Neuronal stem cell (in vitro differentiated cells): ENCODE data around the gene KLF17.

Source experiments
- DNase-seq: peaks from one replicate; pipeline ENCODE4 v3.0.0-alpha.2; 2013; ENCODE audit warnings: low spot score
- H2AFZ ChIP-seq: one replicate; pipeline ENCODE4 v1.6.1; 2013; ENCODE audit warnings: mild to moderate bottlenecking, low read length, inconsistent platforms
- H2AK5ac ChIP-seq: 2 replicates; pipeline ENCODE4 v1.6.1; 2013; ENCODE audit warnings: low read depth, mild to moderate bottlenecking, inconsistent platforms, low read length, moderate library complexity, mixed read lengths
- H2BK120ac ChIP-seq: 2 replicates; pipeline ENCODE4 v1.6.1; 2013; ENCODE audit warnings: low read depth, mild to moderate bottlenecking, inconsistent platforms, low read length, moderate library complexity, mixed read lengths
- H2BK12ac ChIP-seq: one replicate; pipeline ENCODE4 v1.6.1; 2013; ENCODE audit warnings: low read length, inconsistent platforms
- H2BK15ac ChIP-seq: 2 replicates; pipeline ENCODE4 v1.6.1; 2013; ENCODE audit warnings: mild to moderate bottlenecking, low read length, inconsistent platforms, mixed read lengths
- H2BK5ac ChIP-seq: one replicate; pipeline ENCODE4 v1.6.1; 2013; ENCODE audit warnings: inconsistent platforms, mild to moderate bottlenecking, low read length, moderate library complexity
- H3K14ac ChIP-seq: one replicate; pipeline ENCODE4 v1.6.1; 2013; ENCODE audit warnings: low read length, inconsistent platforms
- H3K18ac ChIP-seq: 2 replicates; pipeline ENCODE4 v1.6.1; 2013; ENCODE audit warnings: low read length, inconsistent platforms
- H3K23ac ChIP-seq: 2 replicates; pipeline ENCODE4 v1.6.1; 2013; ENCODE audit warnings: low read depth, mild to moderate bottlenecking, mixed read lengths, low read length, inconsistent platforms; ENCODE audit not compliant: poor library complexity
- H3K27ac ChIP-seq: replicated peaks from 3 replicates; pipeline ENCODE4 v1.5.1; 2013; ENCODE audit warnings: low read length, inconsistent platforms
- H3K27me3 ChIP-seq, 3 experiments: 2 replicates each; pipeline ENCODE4 v1.6.1; 2013; ENCODE audit warnings: low read length in 3 of 3, mild to moderate bottlenecking in 2 of 3, inconsistent platforms in 1 of 3, low read depth in 1 of 3, mixed read lengths in 1 of 3, moderate library complexity in 1 of 3; ENCODE audit not compliant: control insufficient read depth in 3 of 3, insufficient read depth in 3 of 3
- H3K36me3 ChIP-seq, 2 donors: replicated peaks in 1 of 2; 2 replicates each; pipeline ENCODE4 v1.6.1; 2013; ENCODE audit warnings: low read length in 2 of 2; ENCODE audit not compliant: control insufficient read depth in 2 of 2, insufficient read depth in 2 of 2
- H3K4ac ChIP-seq: 2 replicates; pipeline ENCODE4 v1.6.1; 2013; ENCODE audit warnings: inconsistent platforms, mild to moderate bottlenecking, low read length, moderate library complexity
- H3K4me1 ChIP-seq, 2 donors: 1 replicate in 1 of 2; 2 replicates in 1 of 2; pipeline ENCODE4 v1.6.1; 2013; ENCODE audit warnings: low read length in 2 of 2, low read depth in 1 of 2; ENCODE audit not compliant: control insufficient read depth in 2 of 2, insufficient read depth in 1 of 2
- H3K4me2 ChIP-seq: one replicate; pipeline ENCODE4 v1.6.1; 2013; ENCODE audit warnings: mild to moderate bottlenecking, low read length, inconsistent platforms; ENCODE audit not compliant: insufficient read depth, poor library complexity, severe bottlenecking
- H3K4me3 ChIP-seq, 2 donors: 2 replicates each; pipeline ENCODE4 v1.5.1; 2013; ENCODE audit warnings: low read length in 2 of 2, mild to moderate bottlenecking in 2 of 2, inconsistent platforms in 1 of 2, moderate library complexity in 1 of 2
- H3K79me1 ChIP-seq: one replicate; pipeline ENCODE4 v1.6.1; 2013; ENCODE audit warnings: low read depth, mild to moderate bottlenecking, inconsistent platforms, low read length, moderate library complexity
- H3K9ac ChIP-seq: one replicate; pipeline ENCODE4 v1.6.1; 2013; ENCODE audit warnings: mild to moderate bottlenecking, low read depth, low read length, inconsistent platforms; ENCODE audit not compliant: poor library complexity
- H3K9me3 ChIP-seq, 2 donors: replicated peaks in 1 of 2; 2 replicates each; pipeline versions ENCODE3 to v1.6.1; 2013; ENCODE audit warnings: low read length in 2 of 2, mild to moderate bottlenecking in 2 of 2, inconsistent platforms in 1 of 2, low read depth in 1 of 2, mixed read lengths in 1 of 2, moderate library complexity in 1 of 2; ENCODE audit not compliant: control insufficient read depth in 2 of 2, insufficient read depth in 1 of 2
- H4K8ac ChIP-seq: one replicate; pipeline ENCODE4 v1.6.1; 2013; ENCODE audit warnings: low read depth, mild to moderate bottlenecking, inconsistent platforms, low read length, moderate library complexity
- H4K91ac ChIP-seq: one replicate; pipeline ENCODE4 v1.6.1; 2013; ENCODE audit warnings: low read length, low read depth, mild to moderate bottlenecking, inconsistent platforms; ENCODE audit not compliant: poor library complexity
- WGBS, 2 donors: extraction: QIAGEN DNeasy Blood & Tissue Kit; methylation state at CpG; one replicate each; pipeline ENCODE4 v1.1.7; 2013; ENCODE audit warnings: missing lambda C conversion rate in 2 of 2, mixed read lengths in 1 of 2; ENCODE audit not compliant: insufficient read length in 2 of 2, insufficient replicate concordance in 1 of 2; ENCODE audit errors: extremely low coverage in 2 of 2; 5-methylcytosine and 5-hydroxymethylcytosine counted together

Gene KLF17

GRCh38 chr1:44108971-44109370 lies 9.7 kb upstream of the KLF17 start:
- no CpG with 5 or more reads among the region's 1 CpG for WGBS, 2 donors
- Histone ChIP-seq H3K27me3 (peaks cover 0 to 19% (median 0%) of the 10 kb centered on the region in 3 experiments), H2BK120ac (no peak overlapping the region), H3K4ac (no peak overlapping the region), H3K36me3 (no peaks in the 10 kb centered on the region), H3K23ac (no peak overlapping the region), H4K91ac (no peak overlapping the region), H3K27ac (no peak overlapping the region), H2BK5ac (no peak overlapping the region), H2AK5ac (no peak overlapping the region), H3K9ac (no peak overlapping the region), H3K79me1 (no peaks in the 10 kb centered on the region), H3K18ac (no peak overlapping the region), H2AFZ (no peak overlapping the region), H2BK15ac (no peak overlapping the region), H3K4me3 (no peak overlapping the region), H2BK12ac (no peak overlapping the region), H3K9me3 (no peaks in the 10 kb centered on the region), H3K14ac (no peak overlapping the region), H3K4me1 (no peaks in the 10 kb centered on the region), H4K8ac (no peak overlapping the region), H3K4me2 (no peak overlapping the region)
- no peak for DNase-seq

- no CpG with 5 or more reads among the region's 5 CpGs for WGBS, 2 donors
- H3K4me2 ChIP-seq = no peak overlapping the region
- H3K9me3 ChIP-seq = no peaks in the 10 kb centered on the region
Observed at GRCh38 chr1:44110916-44111315, 7.7 kb upstream of the KLF17 start.

GRCh38 chr1:44111861-44112260 lies 6.8 kb upstream of the KLF17 start:
- no peak overlapping the region for H3K4ac ChIP-seq
- no peak overlapping the region for H3K18ac ChIP-seq
- no peak overlapping the region for H2BK15ac ChIP-seq
- H3K4me3 ChIP-seq = no peak overlapping the region
- no CpG with 5 or more reads among the region's 4 CpGs for WGBS, 2 donors
- no peak overlapping the region for H4K8ac ChIP-seq
- H3K23ac ChIP-seq = no peak overlapping the region
- no peak overlapping the region for H4K91ac ChIP-seq
- H3K27ac ChIP-seq = no peak overlapping the region
- no peak overlapping the region for H2BK120ac ChIP-seq
- no peak overlapping the region for H3K4me2 ChIP-seq
- DNase-seq = no peak
- no peak overlapping the region for H3K9ac ChIP-seq
- H3K27me3 ChIP-seq = peaks cover 0 to 25% (median 0%) of the 10 kb centered on the region in 3 experiments
- no peaks in the 10 kb centered on the region for H3K4me1 ChIP-seq
- no peaks in the 10 kb centered on the region for H3K36me3 ChIP-seq
- H2AFZ ChIP-seq = no peak overlapping the region
- H3K14ac ChIP-seq = no peak overlapping the region
- no peak overlapping the region for H2AK5ac ChIP-seq
- H2BK5ac ChIP-seq = no peak overlapping the region
- no peaks in the 10 kb centered on the region for H3K9me3 ChIP-seq
- H2BK12ac ChIP-seq = no peak overlapping the region
- no peaks in the 10 kb centered on the region for H3K79me1 ChIP-seq

More at GRCh38 chr1:44110916-44111315, 7.7 kb upstream of the KLF17 start:
- Histone ChIP-seq H4K8ac (no peak overlapping the region), H3K36me3 (no peaks in the 10 kb centered on the region), H3K4me3 (no peak overlapping the region), H2AK5ac (no peak overlapping the region), H2AFZ (no peak overlapping the region), H2BK12ac (no peak overlapping the region), H3K4ac (no peak overlapping the region), H3K23ac (no peak overlapping the region), H2BK15ac (no peak overlapping the region), H3K14ac (no peak overlapping the region), H2BK120ac (no peak overlapping the region), H2BK5ac (no peak overlapping the region), H3K18ac (no peak overlapping the region), H3K27me3 (peaks cover 0 to 25% (median 0%) of the 10 kb centered on the region in 3 experiments), H3K4me1 (no peaks in the 10 kb centered on the region), H3K27ac (no peak overlapping the region), H3K9ac (no peak overlapping the region), H4K91ac (no peak overlapping the region), H3K79me1 (no peaks in the 10 kb centered on the region)
- no peak for DNase-seq

- Histone ChIP-seq H2AFZ (no peak overlapping the region), H3K4ac (no peak overlapping the region), H3K4me2 (no peak overlapping the region), H3K27ac (no peak overlapping the region), H3K79me1 (no peaks in the 10 kb centered on the region), H2BK120ac (no peak overlapping the region), H3K14ac (no peak overlapping the region), H2BK12ac (no peak overlapping the region), H4K91ac (no peak overlapping the region), H2BK15ac (no peak overlapping the region), H3K18ac (no peak overlapping the region), H3K9ac (no peak overlapping the region), H4K8ac (no peak overlapping the region), H3K36me3 (no peaks in the 10 kb centered on the region), H3K4me3 (no peak overlapping the region), H2BK5ac (no peak overlapping the region), H2AK5ac (no peak overlapping the region), H3K4me1 (no peaks in the 10 kb centered on the region), H3K9me3 (no peaks in the 10 kb centered on the region), H3K23ac (no peak overlapping the region), H3K27me3 (peaks cover 0 to 25% (median 0%) of the 10 kb centered on the region in 3 experiments)
- no peak for DNase-seq
- no CpG with 5 or more reads among the region's 3 CpGs for WGBS, 2 donors
Observed at GRCh38 chr1:44112486-44112885, 6.1 kb upstream of the KLF17 start.
